GM20431 (cell line): ENCODE data around the gene METTL22.

Experiments
- in situ Hi-C: fragments of 300-500 bp; cut with MseI, MboI; formaldehyde crosslinking; loops from one replicate; pipeline ENCODE4 v1.15.0; 2020; ENCODE audit warnings: low sequenced_read_pairs; ENCODE audit not compliant: unreplicated experiment

Gene METTL22

DNA sequence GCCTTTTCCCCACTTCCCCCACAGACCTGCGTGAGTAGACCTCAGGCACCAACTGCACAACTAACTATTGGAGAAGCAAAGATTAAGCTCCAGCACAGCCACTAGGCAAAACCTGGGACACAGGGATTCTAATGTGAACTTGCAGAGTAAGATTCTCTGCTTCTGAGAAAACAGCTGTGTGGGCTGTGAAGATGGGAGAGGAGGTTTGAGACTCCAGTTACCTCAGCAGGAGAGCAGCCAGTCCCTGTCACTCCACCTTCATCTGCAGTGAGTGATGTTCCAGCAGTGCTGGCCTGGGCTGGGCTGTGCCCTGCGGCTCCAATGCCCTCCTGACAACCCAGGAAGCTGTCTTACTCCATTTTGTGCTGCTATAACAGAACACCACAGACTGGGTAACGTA lies 34.9 kb downstream of the METTL22 start:
- in situ Hi-C loops = loop anchor here (25.0 kb wide), 1 partner anchor 231 kb away; the partner anchor contains the start of gene LITAFD

DNA sequence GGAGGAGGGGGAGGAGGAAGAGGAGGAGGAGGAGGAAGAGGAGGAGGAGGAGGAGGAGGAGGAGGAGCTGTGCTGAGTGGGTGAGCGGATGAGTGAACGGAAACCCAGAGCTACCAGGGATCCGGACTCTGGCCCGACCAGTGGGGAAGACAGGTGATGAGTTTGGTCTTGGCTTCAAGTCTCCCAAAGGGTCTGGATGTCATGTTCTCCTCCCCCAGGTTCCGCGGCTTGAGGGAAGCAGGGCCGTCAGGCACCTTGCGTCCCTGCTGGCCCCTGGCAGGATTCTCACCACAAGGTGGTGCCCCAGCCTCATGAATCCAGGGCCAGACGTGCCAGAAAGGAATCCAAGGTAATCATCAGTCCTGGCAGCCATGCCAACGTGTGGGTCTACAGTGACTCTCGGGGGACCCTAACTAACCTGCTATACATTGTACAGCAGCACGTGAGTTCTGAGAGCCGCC lies 39.4 kb downstream of the METTL22 start:
- in situ Hi-C loops = loop anchor here (25.0 kb wide), 1 partner anchor 226 kb away; the partner anchor contains the start of gene LITAFD

GRCh38 chr16:8661703-8662102 lies 40.2 kb downstream of the METTL22 start:
- in situ Hi-C loops = loop anchor here (25.0 kb wide), 1 partner anchor 226 kb away; the partner anchor contains the start of gene LITAFD

GRCh38 chr16:8663192-8664089 lies 41.9 kb downstream of the METTL22 start:
- in situ Hi-C loops = loop anchor here (25.0 kb wide), 1 partner anchor 224 kb away; the partner anchor contains the start of gene LITAFD

- in situ Hi-C loops = loop anchor here (25.0 kb wide), 1 partner anchor 222 kb away; the partner anchor contains the start of gene LITAFD
These were observed 44.0 kb downstream of the METTL22 start for GRCh38 chr16:8665529-8665928.

GRCh38 chr16:8667492-8667891 lies 46.0 kb downstream of the METTL22 start:
- in situ Hi-C loops = loop anchor here (25.0 kb wide), 1 partner anchor 220 kb away; the partner anchor contains the start of gene LITAFD

- in situ Hi-C loops = loop anchor here (25.0 kb wide), 1 partner anchor 219 kb away; the partner anchor contains the start of gene LITAFD
These were observed 46.6 kb downstream of the METTL22 start for GRCh38 chr16:8668113-8668512.

DNA sequence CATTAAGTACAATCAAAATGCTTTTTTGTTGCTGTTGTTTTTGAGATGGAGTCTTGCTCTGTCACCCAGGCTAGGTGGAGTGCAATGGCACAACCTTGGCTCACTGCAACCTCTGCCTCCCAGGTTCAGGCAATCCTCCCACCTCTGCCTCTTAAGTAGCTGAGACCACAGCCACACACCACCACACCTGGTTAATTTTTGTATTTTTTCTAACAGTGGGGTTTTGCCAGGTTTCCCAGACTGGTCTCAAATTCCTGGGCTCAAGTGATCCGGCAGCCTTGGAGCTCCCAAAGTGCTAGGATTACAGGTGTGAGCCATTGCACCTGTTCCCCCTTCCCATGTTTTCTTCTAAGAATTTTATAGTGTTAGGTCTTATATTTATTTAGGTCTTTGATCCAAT lies 48.0 kb downstream of the METTL22 start:
- in situ Hi-C loops = loop anchor here (25.0 kb wide), 1 partner anchor 218 kb away; the partner anchor contains the start of gene LITAFD

DNA sequence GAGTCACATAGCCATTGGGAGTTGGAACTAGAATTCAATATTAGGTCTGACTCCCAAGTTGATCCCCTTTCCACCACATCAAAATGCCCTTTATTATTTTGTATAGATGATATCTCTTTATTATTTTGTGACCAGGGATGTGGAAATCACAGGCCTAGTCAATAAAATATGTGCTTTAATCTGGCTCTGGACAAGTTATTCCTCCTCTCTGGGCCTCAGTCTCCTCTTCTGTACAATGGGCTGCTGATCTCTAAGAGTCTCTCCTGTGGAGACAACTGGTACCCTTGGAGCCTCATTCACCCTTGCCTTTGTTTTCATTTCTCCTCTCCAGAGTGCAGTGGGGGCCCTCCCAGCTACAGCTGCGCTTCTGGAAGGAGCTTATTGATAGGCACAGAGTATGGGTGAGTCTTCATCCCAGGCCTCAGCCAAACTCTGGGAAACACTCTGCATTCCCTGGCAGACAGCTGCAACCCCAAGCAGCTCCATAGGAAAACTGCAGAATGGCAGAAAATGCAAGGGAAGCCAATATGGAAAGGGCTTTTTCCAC lies 48.6 kb downstream of the METTL22 start:
- in situ Hi-C loops = loop anchor here (25.0 kb wide), 1 partner anchor 217 kb away; the partner anchor contains the start of gene LITAFD

- in situ Hi-C loops = loop anchor here (25.0 kb wide), 1 partner anchor 213 kb away; the partner anchor contains the start of gene LITAFD
These were observed 52.3 kb downstream of the METTL22 start for GRCh38 chr16:8673611-8674412.

DNA sequence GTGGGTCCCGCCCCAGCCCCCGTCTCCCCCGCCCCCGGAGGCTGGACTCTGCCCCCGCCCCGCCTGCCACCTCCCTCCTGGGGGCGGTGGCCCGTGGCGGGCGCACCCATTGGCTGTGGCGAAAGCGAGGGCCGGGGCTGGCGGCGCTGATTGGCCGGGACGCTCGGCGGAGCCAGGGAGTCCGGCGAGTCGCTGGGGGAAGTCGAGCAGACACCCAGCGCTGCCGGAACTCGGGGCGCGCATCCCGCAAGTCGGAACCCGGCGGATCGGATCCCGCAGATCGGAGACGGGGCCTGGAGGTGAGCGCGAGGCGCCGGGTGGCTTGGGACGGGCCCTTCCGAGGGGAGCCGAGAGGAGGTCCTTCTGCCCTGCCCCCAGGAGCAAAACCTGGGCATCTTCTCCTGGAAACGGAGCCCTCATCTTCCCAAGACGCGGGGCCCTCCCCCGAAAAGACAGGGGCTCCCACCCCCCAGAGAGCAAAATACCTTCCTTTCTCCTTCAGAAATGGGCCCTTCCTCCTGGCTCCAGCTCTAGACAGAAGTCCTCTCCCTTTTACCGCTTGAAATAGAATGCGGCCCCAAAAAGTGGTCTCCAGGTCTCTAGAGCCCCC lies 53.0 kb downstream of the METTL22 start, which contains the start of gene ABAT:
Gene ABAT (plus strand): TSS at position 205 of the 610 bp plus-strand sequence. CDS start 61,123 bp downstream, outside the sequence.
- in situ Hi-C loops = loop anchor here (25.0 kb wide), 1 partner anchor 213 kb away; the partner anchor contains the start of gene LITAFD

DNA sequence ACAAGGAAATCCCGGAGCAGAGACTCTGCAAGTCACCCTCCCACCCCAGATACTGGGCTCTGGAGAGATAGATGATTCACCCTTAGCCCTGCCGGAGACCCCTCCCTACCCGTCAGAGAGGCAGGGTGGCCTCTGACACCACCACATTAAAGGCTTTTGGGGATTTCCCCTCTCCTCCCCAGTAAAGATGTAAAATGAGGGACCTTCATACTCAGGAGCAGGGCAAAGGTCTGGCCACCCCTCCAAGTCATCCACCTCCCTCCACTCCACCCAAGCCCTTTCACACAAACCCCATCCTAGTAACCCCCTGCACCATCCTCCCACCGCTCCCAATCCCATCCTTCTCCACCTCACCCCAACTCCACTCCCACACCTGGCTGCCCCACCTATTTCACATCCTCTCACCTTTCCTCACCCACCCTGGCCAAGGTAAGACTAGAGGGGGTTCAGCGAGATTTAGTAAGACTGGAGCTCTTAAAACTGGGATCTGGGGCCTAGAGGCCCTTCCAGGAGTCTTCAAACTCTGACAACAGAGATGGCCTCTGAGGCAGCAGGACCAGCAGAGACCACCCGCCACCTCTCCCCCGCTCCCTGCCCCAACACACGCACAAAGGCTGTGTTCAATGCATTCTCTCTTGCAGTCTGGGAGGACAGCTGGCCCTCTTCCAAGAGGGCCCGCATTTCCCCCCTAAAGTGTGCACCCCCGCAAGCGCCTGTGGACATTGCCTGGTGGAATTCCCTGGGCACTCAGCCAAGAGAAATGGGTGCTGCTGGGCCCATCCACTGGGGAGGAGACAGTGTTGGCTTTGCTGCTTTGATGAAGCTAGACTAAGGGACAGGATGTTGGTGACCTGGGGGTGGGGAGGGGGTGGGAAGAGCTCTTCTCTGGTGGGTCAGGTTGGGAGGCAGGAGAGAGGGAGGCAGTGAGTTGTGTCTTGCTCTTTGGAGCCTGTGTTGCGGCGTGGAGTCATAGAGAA lies 54.0 kb downstream of the METTL22 start:
- in situ Hi-C loops = no loop called here

GRCh38 chr16:8676160-8676547 lies 54.7 kb downstream of the METTL22 start:
- in situ Hi-C loops = no loop called here

DNA sequence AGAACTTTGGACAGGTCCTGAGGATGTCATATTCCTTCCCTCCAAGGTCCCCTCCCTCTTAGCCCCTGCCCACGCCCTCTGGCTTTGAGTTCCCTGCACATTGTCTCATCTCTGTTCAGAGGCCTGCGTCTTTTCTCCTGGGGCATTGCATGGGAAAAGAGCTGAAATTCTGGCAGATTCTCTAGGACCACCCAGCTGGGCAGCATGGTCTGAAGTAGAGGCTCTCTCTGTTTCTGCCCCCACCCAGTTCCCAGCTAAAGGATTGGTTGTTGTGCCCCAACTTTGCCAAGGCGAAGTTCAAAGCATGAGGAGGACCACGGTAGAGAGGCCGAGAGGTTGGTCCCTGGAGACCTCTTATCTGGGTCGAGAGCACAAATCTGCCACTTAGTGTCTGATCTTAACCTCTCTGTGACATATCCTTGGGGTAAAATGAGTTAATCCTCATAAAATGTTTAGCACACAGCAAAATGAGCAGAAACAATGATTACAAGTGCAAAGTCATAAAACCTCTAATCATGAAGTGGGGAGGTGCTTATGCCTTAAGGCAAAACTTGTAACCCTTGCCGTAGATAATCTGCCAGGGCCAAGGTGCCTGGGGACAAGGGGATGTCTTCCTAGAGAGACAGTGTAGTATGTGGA lies 55.4 kb downstream of the METTL22 start:
- in situ Hi-C loops = no loop called here

- in situ Hi-C loops = no loop called here
These were observed 56.0 kb downstream of the METTL22 start for GRCh38 chr16:8677481-8677880.

- in situ Hi-C loops = no loop called here
These were observed 56.8 kb downstream of the METTL22 start for GRCh38 chr16:8678068-8678927.

GRCh38 chr16:8679151-8679550 lies 57.7 kb downstream of the METTL22 start:
- in situ Hi-C loops = no loop called here
